Type B pancreatic cell (in vitro differentiated cells): ENCODE data around the gene GAMT. TPM values are rescaled to one million over a fixed set of nuclear protein-coding genes. Genes with fewer than 3 reads are reported as not detected.

Experiments
- DNase-seq: peaks from one replicate; pipeline ENCODE4 v3.0.0; 2021; ENCODE audit warnings: mixed read lengths; ENCODE audit not compliant: unreplicated experiment; ENCODE audit errors: extremely low spot score
- H3K27ac Mint-ChIP-seq: 2 replicates; pipeline ENCODE4 v1.8.0; 2021; ENCODE audit warnings: mild to moderate bottlenecking, mixed read lengths
- H3K27me3 Mint-ChIP-seq: 2 replicates; pipeline ENCODE4 v1.8.0; 2021; ENCODE audit warnings: mixed read lengths
- H3K36me3 Mint-ChIP-seq: 2 replicates; pipeline ENCODE4 v1.8.0; 2021; ENCODE audit warnings: mixed read lengths
- H3K4me1 Mint-ChIP-seq: one replicate; pipeline ENCODE4 v1.8.0; 2021; ENCODE audit warnings: mixed read lengths; ENCODE audit not compliant: unreplicated experiment
- H3K4me3 Mint-ChIP-seq: 2 replicates; pipeline ENCODE4 v1.8.0; 2021; ENCODE audit warnings: mild to moderate bottlenecking, mixed read lengths
- H3K9me3 Mint-ChIP-seq: 2 replicates; pipeline ENCODE4 v1.8.0; 2021; ENCODE audit warnings: mixed read lengths
- CTCF ChIP-seq: fragments of 200-600 bp; sonication (generic); conservative IDR thresholded peaks from 2 replicates; pipeline ENCODE4 v1.5.0; 2021; ENCODE audit warnings: antibody characterized with exemption, mild to moderate bottlenecking
- total RNA-seq: library from RNA; stranded (reverse); gene quantifications from 2 replicates; pipeline ENCODE4 v1.2.1, GENCODE V29; 2021; ENCODE audit warnings: low replicate concordance

The GAMT gene
- total RNA-seq, 1 donor from 2014 or later: 37.9 TPM

DNA sequence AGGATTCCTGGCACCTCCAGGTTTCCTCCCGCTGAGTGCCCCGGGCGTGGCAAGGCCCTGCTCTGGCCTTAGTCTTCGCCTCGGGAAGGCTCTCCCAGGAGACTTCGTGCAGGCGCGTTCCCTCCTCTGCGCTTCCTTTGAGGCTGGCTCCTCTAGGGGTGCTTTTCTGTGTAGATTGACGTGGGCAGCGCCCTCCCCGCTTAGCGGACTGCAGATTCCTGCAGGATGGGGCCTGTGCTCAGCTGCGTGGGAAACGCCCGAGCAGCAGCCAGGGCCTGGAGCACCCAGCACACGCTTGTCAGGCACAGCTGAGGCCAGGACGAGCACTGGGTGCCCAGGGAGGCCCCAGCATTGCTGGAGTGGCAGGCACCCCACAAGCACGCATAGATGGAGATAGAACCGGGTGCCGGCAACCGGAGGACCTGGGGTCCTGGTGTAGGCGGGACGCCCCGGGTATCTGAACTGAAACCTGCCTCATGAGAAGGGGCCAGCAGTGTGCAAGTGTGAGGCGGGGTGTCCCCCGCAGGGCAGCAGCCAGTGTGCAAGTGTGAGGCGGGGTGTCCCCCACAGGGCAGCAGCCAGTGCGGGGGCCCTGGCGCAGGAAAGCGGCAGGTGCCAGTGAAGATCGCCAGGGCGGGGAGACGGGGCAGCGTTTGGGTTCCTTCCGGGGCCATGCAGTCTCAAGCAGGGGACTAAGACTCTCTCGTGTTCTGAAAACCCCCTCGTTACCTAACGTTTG, 14.2 kb downstream of the GAMT start:
- no peak overlapping the region for H3K27ac Mint-ChIP-seq
- H3K36me3 Mint-ChIP-seq: peaks cover 9% of the 10 kb centered on the region
- H3K4me1 Mint-ChIP-seq: peaks cover 9% of the 10 kb centered on the region
- no peaks in the 10 kb centered on the region for H3K9me3 Mint-ChIP-seq
- no peak for DNase-seq
- TF ChIP-seq CTCF: no peak
- no peak overlapping the region for H3K4me3 Mint-ChIP-seq
- peaks cover 10% of the 10 kb centered on the region for H3K27me3 Mint-ChIP-seq

DNA sequence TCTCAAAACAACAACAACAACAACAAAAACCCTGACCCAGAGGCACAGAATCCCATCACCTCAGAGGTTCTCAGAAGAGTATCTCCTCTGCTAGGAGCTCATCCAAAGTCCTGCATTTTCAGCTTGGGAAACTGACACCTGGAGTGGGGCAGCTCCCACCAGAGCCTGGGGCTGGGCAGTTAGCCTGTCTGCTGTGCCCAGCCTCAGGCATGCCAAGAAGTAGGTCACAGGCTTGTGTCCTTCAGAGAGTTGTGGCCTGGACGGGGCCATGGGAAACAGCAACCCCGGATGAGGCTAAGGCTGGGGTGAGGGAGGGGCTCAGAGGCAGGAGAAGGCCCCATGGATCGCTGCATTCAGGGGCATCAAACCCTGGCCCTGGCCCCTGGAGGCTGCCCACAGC, 15.5 kb downstream of the GAMT start:
- Mint-ChIP-seq H3K36me3 (peaks cover 9% of the 10 kb centered on the region), H3K27ac (no peak overlapping the region), H3K27me3 (peaks cover 10% of the 10 kb centered on the region), H3K4me1 (peaks cover 14% of the 10 kb centered on the region), H3K9me3 (no peaks in the 10 kb centered on the region), H3K4me3 (no peak overlapping the region)
- TF ChIP-seq CTCF: no peak
- no peak for DNase-seq

DNA sequence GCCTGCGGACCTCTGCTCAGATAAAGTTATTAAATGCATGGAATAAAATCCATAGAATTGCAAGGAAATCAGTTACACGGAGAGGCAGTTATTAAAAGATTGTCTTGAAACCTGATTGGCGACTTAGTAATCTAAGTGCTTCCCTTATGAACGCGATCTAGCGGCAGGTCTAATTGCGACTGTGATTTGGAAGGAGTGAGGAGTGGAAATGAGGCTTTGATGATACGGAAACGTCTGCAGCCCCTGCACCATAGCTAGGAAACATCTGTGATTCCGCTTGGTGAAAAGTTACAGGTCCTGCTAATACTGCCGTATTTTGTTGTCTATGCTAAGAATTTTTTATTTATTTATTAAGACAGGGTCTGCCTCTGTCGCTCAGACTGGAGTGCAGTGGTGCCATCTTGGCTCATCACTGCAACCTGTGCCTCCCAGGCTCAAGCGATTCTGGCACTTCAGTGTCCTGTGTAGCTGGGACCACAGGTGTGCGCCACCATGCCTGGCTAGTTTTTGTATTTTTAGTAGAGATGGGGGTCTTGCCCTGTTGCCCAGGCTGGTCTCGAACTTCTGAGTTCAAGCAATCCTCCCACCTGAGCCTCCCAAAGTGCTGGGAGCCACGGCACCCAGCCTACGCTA, 16.7 kb downstream of the GAMT start:
- Mint-ChIP-seq H3K27me3 (peaks cover 10% of the 10 kb centered on the region), H3K4me3 (peak overlapping the region; percentile 82), H3K27ac (peak overlapping the region; percentile 42), H3K9me3 (no peaks in the 10 kb centered on the region), H3K4me1 (peaks cover 14% of the 10 kb centered on the region), H3K36me3 (peaks cover 9% of the 10 kb centered on the region)
- TF ChIP-seq CTCF: no peak
- DNase-seq: no peak

DNA sequence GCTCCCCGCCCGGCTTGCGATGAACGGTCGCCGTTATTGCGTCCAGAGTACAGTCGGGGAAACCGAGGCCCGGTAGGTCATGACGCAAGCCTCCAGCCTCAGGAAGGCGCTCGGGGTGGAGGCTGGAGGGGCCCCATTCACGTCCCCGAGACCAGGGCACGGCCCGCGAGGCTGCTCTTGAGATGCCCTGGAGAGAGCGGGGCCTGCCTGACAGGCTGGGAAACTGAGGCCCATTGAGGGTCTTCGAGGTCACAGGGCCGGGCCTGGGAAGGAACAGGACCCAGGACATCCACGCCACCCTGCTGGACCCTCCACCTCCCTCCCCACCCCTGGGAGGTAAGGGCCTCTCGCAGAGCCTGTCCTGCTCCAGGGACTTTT, 17.3 kb downstream of the GAMT start:
- no peak for TF ChIP-seq CTCF
- peaks cover 14% of the 10 kb centered on the region for H3K4me1 Mint-ChIP-seq
- H3K36me3 Mint-ChIP-seq: peaks cover 9% of the 10 kb centered on the region
- peaks cover 10% of the 10 kb centered on the region for H3K27me3 Mint-ChIP-seq
- DNase-seq: no peak
- peak overlapping the region; percentile 82 for H3K4me3 Mint-ChIP-seq
- no peaks in the 10 kb centered on the region for H3K9me3 Mint-ChIP-seq
- peak overlapping the region; percentile 42 for H3K27ac Mint-ChIP-seq

DNA sequence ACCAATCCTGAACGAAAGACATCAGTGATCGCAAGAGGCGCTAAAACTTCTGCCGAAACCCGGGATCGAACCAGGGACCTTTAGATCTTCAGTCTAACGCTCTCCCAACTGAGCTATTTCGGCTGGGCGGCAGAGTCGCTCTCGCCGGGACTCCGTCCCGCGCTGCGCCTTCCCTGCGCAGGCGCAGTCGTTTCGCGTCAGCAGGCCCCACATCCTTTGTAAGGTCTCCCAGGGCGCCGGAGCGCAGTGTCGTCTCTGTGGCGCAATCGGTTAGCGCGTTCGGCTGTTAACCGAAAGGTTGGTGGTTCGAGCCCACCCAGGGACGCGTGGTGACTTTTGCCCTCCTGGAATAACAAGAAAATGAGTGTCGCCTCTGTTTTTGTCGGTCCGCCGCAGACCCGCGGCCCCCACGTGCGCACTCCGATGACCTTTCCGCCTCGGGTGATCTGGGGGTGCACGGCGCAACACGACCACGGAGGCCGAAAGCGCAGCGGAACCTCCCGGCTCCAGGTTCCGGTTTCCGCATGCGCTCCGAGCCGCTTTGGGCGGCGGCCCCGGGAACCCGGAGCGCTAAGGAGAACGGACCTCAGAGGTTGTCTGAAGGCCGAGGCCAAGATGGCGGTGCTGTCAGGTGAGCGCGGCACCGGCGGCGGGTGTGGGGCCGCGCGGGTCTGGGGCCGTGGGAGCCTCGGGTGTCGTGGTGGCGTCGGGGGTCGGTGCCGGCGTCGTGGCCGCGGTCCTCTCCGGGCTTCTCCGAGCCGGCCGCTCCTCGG, 17.8 kb downstream of the GAMT start, which contains the start of gene NDUFS7:
Gene NDUFS7 (plus strand): TSS at position 596 of the 773 bp plus-strand sequence. CDS start 20 bp downstream, at position 616.
- peak within 1 kb of the TSS; percentile 100 for H3K27ac Mint-ChIP-seq
- H3K9me3 Mint-ChIP-seq: no peaks in the 10 kb centered on the region
- peaks cover 6% of the 10 kb centered on the region for H3K36me3 Mint-ChIP-seq
- DNase-seq: peak; percentile 97
- H3K4me1 Mint-ChIP-seq: peaks cover 14% of the 10 kb centered on the region
- H3K4me3 Mint-ChIP-seq: peak within 1 kb of the TSS; percentile 96
- TF ChIP-seq CTCF: peak; percentile 59
- H3K27me3 Mint-ChIP-seq: peaks cover 10% of the 10 kb centered on the region
